GM21619 (cell line): ENCODE data around the gene SPATA6.
"Not testable (repeated sequence)": the region's sequence is repeated elsewhere in the genome, so short reads cannot be mapped to it uniquely, and the experiment has no call there.

Experiments used
- ATAC-seq: cut with Tn5 transposase; IDR thresholded peaks from one replicate; pipeline ENCODE4 v1.9.1; 2021; ENCODE audit not compliant: unreplicated experiment

Gene SPATA6

DNA sequence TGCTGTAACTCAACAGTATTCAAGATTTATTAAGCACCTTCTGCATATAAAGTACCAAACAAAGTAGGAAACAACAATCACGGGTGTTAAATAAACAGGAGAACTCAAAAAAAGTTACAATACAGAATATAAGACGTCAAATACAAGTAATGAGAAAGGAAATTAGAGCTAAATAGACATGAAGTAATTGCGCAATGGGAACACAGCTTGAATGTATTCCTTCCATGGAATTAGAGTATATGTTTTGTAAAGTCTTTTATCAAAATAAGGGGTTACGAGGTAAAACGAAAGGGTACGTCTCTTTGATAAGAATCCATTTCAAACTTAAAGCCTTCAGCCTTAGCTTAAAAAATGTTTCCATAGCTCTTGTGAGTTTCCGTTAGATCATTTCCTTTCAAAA is 109.1 kb downstream of the SPATA6 start:
- ATAC-seq: no peak

DNA sequence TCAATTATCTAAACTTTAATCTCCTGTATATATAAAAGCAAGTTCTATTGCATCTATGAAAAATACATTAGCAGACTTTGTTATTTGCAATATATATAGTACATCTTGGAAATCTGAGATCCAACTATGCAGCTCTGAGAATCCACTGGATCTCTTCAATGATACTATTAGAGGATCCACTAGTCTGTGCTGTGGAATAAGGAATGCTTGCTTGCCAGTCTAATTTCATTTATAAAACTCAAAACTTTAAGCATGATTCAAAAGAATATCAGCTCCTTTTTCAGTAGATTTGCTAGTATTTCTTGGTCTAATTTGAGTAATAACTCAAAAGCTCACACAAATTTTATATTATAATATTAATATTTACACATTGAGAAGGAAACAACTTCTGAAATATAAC is 115.1 kb downstream of the SPATA6 start:
- ATAC-seq: no peak

DNA sequence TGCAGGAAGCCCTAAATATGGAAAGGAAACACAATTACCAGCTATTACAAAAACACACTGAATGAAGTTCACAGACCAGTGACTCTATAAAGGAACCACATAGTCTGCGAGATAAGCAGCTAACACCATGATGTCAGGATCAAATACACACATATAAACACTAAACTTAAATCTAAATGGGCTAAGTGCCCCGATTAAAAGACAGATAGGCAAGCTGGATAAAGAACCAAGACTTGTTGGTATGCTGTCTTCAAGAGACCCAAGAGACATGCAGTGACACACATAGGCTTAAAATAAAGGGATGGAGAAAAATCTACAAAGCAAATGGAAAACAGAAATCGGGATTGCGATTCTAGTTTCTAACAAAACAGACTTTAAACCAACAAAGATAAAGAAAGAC is 127.6 kb downstream of the SPATA6 start:
- ATAC-seq: no peak

GRCh38 chr1:48341221-48341620 is 130.8 kb downstream of the SPATA6 start:
- ATAC-seq: no peak

- no peak for ATAC-seq
Observed at GRCh38 chr1:48338257-48338656, 133.7 kb downstream of the SPATA6 start.

GRCh38 chr1:48333316-48333715 is 138.7 kb downstream of the SPATA6 start:
- ATAC-seq: no peak

- no peak for ATAC-seq
Observed at GRCh38 chr1:48332115-48332514, 139.9 kb downstream of the SPATA6 start.

DNA sequence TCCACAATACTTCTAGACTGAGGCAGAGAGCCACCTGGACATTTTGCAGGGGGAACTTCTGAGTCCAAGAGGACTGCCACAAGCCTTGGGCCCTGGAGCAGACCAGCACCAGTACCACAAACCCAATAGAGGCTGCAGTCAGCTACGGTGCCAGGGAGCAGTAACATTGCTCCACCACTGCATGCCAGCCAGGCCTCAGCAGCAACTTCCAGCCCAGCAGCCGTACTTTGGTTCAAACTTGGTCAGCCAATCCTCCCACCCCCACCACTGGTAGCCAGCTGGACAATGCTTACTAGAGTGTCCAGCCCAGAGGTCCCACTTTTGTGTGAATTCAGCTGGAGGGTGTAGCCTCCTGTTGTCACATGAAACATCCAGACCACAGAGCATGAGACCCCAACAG is 142.1 kb downstream of the SPATA6 start:
- ATAC-seq: no peak

GRCh38 chr1:48329486-48329885 is 142.5 kb downstream of the SPATA6 start:
- no peak for ATAC-seq

GRCh38 chr1:48311829-48312228 is 160.2 kb downstream of the SPATA6 start:
- not testable (repeated sequence) for ATAC-seq

- ATAC-seq: no peak
Observed at GRCh38 chr1:48309564-48310082, 162.4 kb downstream of the SPATA6 start.

DNA sequence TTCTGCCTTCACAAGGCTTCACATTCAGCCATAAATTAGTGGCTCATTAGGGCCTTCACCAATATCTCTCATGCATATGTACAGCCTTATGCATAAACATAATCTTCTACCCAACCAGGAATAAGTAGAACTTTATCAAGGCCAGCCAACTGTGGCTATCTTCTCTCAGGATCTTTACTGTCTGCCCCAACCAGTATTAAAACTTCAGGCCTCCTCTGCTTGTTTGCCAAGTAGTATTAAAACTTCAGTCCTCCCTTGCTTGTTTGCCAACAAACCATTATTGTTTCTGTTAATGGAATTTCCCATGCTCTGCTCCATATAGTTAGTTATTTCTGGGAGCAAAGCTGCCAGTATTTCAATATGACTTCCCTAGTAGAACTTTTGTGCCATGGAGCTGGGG is 169.4 kb downstream of the SPATA6 start:
- ATAC-seq: no peak

DNA sequence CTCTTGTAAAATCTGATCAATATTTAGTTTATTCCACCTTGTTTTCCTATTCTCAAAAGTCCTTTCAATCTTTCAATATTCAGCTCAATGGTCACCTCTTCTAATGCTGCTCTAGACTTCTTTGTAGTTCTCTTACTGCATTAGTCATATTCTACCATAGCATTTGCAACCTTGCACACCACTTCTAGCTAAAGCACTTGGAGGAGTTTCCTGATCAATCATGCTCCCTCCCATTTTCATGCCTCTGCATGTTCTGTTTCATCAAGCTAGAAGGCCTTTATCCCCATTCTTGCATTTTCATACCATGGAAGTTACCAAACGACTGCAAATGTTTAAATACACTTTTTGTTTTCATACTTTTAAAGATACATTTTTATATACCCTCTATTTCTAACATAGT is 177.3 kb downstream of the SPATA6 start:
- ATAC-seq: no peak

GRCh38 chr1:48294094-48294493 is 177.9 kb downstream of the SPATA6 start:
- not testable (repeated sequence) for ATAC-seq

DNA sequence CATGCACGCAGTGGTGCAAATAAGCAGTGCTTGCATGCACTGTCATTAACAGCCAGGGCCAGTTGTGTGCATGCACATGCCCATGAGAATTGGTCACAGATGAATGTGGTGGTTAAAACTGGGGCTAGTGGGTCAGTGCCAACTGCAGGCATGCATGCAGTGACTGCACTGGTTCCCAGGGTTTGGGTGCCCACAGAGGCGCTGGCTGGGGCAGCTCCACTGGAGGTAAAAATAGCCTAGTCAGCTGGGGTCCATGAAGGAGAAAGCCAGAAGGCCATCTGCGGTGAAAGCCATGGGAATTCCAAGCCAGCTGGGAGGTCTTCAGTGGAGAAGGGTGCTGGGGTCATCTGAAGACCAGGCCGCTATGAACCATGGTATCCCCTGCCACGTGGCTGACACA is 179.3 kb downstream of the SPATA6 start:
- no peak for ATAC-seq

DNA sequence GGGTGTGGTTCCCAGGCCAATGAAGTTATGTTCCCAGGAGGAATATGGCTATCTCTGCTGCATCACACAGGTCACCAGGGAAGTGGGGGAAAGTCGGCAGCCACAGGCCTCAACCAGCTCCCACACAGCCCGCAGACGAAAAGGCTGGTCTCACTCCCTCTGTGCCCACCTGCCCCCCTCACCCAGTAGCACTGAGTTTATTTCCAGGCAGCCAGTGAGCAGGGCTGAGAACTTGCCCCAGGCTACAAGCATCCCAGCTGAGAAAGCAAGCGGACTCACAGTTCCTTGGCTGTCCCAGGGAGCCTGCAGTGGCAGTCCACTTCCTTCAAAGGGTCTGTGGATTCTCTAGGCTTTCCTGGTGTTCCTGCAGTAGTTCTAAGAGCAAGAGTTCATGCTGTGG is 180.6 kb downstream of the SPATA6 start:
- ATAC-seq: no peak

DNA sequence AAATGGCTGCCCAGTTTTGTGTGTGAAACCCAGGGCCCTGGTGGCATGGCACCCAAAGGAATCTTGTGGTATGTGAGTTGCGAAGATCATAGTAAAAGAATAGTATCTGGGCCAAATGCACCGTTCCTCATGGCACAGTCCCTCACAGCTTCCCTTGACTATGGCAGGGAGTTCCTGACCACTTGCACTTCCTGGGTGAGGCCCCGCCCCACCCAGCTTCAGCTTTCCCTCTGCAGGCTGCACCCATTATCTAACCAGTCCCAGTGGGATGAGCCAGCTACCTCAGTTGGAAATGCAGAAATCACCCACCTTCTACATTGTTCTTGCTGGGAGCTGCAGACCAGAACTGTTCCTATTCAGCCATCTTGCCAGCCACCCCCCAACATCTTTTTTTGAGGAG is 186.5 kb downstream of the SPATA6 start:
- ATAC-seq: no peak

- ATAC-seq: not testable (repeated sequence)
Observed at GRCh38 chr1:48284696-48285420, 187.1 kb downstream of the SPATA6 start.

DNA sequence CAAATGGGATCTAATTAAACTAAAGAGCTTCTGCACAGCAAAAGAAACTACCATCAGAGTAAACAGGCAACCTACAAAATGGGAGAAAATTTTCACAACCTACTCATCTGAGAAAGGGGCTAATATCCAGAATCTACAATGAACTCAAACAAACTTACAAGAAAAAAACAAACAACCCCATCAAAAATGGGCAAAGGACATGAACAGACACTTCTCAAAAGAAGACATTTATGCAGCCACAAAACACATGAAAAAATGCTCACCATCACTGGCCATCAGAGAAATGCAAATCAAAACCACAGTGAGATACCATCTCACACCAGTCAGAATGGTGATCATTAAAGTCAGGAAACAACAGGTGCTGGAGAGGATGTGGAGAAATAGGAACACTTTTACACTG is 189.7 kb downstream of the SPATA6 start:
- not testable (repeated sequence) for ATAC-seq

DNA sequence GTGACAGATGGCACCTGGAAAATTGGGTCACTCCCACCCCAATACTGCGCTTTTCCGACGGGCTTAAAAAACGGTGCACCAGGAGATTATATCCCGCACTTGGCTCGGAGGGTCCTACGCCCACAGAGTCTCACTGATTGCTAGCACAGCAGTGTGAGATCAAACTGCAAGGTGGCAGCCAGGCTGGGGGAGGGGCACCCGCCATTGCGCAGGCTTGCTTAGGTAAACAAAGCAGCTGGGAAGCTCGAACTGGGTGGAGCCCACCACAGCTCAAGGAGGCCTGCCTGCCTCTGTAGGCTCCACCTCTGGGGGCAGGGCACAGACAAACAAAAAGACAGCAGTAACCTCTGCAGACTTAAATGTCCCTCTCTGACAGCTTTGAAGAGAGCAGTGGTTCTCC is 194.6 kb downstream of the SPATA6 start:
- not testable (repeated sequence) for ATAC-seq

DNA sequence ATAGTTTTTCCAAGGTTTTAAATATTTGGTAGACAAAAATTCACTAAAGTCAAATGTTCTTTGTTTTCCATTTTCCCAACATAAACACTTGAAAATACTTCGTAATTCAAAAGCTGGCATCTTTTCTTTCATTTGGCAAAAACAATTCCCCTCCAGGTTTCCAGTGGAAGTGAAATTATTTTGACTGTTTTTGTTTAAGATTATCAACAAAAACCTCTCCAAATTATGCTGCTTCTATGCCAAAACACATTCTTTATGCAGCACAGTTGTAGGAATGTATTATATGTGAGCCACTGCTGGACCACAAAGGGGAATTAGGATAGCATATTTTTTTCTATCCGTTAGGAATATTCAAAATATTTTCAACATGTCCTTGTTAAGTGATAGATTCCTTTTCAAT is 205.4 kb downstream of the SPATA6 start:
- ATAC-seq: no peak

DNA sequence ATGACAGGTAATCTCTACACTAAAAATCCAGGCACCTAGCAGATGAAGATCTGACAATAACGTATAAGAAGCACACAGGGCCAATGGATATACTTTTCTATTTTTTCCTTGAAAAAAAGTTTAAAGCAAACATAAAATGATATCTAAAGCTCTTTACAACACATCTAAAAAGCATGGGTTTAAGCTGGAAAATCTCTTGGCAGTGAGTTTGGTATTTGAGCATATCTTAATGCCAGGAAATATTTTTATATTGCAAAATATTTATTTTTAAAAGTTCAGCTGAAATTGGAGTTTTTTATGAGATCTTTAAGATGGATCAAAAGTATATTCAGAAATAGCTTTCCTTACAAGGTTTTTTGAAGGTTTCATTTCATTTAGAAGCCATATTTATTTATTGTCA is 209.0 kb downstream of the SPATA6 start:
- no peak for ATAC-seq

DNA sequence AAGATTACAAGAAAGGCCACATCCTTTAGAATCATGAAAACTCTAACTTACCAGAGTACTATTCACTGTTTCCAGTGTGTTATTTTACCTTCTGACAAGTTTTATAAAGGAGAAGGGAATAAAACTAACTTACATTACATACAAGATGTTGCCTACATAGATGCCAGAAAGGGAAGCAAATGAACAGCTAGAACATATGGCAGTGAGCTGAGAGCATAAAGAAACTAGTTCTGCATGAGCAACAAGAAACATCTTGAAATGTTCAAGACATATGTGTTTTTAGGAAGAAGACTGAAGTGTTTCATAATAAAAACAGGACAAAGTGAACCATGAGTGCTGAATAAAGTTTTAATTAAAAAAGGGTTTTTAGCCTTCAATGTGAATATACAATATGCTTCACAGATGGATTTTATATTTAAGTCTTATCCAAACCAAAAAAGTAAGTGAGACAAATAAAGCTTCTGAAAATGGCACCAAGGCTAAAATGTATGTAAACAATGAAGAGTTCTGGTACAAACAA is 210.1 kb downstream of the SPATA6 start:
- no peak for ATAC-seq
